ENCODE data around the gene MAP3K4. TPM values are rescaled to one million over a fixed set of nuclear protein-coding genes. Genes with fewer than 3 reads are reported as not detected.

Gene MAP3K4
- total and polyA plus RNA-seq, 2 of the 8 experiments (the other 6 are each of a cell fraction or from before 2014, with no cell fraction given), result 16.6 to 51.6 TPM

DNA sequence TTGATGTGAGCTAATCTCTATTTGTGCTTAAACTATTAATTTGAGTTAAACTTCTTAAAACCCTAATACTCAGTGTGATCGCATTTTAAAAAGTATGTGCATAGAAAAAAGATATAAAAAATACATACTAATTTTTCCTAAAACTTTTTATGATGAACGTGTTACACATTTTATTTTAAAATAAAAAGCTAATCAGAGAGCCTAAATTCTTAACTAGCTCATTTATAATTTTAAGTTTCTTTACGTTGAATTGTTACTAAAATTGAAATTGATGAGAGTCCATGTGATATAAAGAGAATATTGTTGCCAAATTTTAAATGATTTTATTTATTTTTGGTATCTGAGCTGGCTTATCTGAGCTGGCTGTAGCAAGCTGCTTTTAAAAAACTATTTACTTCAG is 6.6 kb downstream of the MAP3K4 start (continued):
- TF ChIP-seq CHD7 (IDR thresholded peaks at IDR 0.05; ENCODE audit: insufficient replicate concordance, low read length) (no peak), RBBP5 (IDR thresholded peaks at IDR 0.05; ENCODE audit: borderline replicate concordance, low read depth, low read length) (no peak), EZH2 (IDR thresholded peaks at IDR 0.05; ENCODE audit: low read depth, low read length, severe bottlenecking) (no peak), POLR2A (IDR thresholded peaks at IDR 0.05; ENCODE audit: control extremely low read depth in 1 of 2, low read depth in 2 of 2, low read length in 2 of 2) (no peak), ATF3 (IDR thresholded peaks at IDR 0.05; ENCODE audit: insufficient read depth, low read depth, low read length) (no peak), SIRT6 (IDR thresholded peaks at IDR 0.05; ENCODE audit: low read length) (no peak)
- TF ChIP-seq, protein P1, sequence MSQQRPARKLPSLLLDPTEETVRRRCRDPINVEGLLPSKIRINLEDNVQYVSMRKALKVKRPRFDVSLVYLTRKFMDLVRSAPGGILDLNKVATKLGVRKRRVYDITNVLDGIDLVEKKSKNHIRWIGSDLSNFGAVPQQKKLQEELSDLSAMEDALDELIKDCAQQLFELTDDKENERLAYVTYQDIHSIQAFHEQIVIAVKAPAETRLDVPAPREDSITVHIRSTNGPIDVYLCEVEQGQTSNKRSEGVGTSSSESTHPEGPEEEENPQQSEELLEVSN (IDR thresholded peaks at IDR 0.05), result no peak
